ENCODE results near the gene STK4.

DNA sequence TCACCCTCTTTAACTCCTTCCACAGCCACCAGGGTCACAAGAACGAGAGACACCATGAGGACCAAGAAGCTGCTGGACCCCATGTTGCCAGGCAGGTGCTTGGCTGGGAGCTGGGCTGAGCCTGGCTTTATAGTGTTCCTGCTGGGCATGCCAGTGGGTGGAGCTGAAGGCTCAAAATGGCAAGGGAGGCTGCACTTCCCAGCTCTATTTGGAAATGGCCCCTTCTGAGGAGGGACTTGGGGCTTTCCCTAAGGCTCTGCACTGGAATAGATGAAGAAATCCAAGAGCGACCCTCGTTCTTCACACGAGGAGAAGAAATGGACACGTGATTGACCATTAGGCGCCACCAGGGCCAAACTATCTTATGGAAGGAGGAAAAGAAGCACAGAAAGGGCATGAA, 158.1 kb downstream of the STK4 start, which contains the start of gene WFDC12:
- no peak for TF ChIP-seq POLR2A (IDR thresholded peaks at IDR 0.05)
- TF ChIP-seq, protein P1, sequence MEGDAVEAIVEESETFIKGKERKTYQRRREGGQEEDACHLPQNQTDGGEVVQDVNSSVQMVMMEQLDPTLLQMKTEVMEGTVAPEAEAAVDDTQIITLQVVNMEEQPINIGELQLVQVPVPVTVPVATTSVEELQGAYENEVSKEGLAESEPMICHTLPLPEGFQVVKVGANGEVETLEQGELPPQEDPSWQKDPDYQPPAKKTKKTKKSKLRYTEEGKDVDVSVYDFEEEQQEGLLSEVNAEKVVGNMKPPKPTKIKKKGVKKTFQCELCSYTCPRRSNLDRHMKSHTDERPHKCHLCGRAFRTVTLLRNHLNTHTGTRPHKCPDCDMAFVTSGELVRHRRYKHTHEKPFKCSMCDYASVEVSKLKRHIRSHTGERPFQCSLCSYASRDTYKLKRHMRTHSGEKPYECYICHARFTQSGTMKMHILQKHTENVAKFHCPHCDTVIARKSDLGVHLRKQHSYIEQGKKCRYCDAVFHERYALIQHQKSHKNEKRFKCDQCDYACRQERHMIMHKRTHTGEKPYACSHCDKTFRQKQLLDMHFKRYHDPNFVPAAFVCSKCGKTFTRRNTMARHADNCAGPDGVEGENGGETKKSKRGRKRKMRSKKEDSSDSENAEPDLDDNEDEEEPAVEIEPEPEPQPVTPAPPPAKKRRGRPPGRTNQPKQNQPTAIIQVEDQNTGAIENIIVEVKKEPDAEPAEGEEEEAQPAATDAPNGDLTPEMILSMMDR (IDR thresholded peaks at IDR 0.05) = no peak

Measured in ovary (tissue), 3 donors.